Medulla oblongata (tissue), 1 donor: ENCODE results near the gene MACROD1.

Experiments used
- DNase-seq: peaks from one replicate; pipeline ENCODE4 v3.0.0-alpha.2; 2015; ENCODE audit errors: extremely low spot score

MACROD1 gene

GRCh38 chr11:64152841-64153691, 12.8 kb downstream of the MACROD1 start:
- DNase-seq: peak; percentile 65

- DNase-seq: no peak
These were observed 14.6 kb downstream of the MACROD1 start for GRCh38 chr11:64151337-64151736.

DNA sequence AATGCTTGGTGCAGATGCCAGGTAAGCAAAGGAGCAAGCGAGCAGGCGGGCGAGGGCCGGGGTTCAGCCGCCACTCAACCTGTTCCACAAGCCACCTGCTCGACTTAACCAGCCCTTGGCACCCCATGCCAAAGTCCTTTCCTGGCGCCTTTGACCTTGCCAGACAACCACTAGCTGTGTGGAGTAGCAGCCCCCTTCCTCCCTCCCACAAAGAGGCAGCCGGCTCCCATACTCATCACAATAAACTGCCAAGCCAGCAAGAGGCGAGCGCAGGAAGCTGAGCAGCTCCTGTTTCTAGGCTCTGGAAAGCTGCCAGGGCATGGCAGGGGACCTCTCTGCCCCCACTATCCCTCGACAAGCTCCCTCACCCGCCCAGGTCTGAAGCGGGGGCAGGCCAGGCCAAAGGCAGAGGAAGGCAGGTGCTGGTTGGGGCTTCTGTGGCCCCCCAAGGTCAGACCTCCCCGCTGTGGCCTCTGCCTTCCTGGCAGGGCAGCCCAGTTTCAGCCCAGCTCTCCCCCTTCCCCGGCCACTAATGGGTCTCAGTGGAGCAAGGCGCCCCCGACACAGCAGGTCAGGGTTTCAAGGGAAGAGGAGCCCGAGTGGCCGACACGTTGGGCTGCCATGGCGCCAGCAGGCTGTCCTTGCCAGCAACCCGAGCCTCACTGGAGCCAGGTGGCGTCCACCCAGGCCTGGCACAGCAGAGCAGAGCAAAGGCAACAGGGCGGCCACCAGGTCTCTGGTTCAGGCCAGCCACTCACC, 15.3 kb downstream of the MACROD1 start:
- peak; percentile 39 for DNase-seq

- DNase-seq: no peak
These were observed 15.9 kb downstream of the MACROD1 start for GRCh38 chr11:64150051-64150450.

- no peak for DNase-seq
These were observed 16.8 kb downstream of the MACROD1 start for GRCh38 chr11:64148917-64149617.

DNA sequence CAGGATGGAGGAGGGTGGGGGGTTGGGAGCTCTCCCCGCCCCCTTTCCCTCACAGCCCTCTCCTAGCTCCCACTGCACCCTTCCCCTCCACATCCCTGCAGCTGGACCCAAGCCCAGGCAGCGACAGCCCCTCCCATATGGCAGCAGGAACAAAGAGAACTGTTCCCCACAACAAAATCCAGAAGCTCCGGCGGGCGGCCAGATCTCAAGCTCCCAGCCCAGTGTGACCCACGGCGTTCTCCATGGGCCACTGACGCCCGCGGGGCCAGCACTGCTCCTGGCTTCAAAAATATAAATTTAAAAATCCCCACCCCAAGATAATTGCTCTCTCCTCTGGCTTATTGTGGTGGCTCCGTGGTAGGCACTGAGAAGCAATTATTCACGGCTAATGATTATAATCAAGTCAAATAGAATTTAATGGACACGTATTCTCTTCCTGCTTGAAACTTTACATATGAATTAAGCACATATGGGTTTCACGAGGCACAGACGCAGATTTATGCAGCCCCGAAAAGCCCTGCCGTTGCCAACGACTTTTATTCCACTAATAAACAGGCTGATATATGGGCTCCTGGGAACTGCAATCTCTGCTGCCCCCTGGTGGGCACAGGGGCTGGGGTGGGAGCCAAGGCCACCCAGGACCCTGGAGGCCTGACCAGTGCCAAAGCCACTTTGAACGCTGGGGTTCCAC, 17.5 kb downstream of the MACROD1 start:
- DNase-seq: peak; percentile 95

DNA sequence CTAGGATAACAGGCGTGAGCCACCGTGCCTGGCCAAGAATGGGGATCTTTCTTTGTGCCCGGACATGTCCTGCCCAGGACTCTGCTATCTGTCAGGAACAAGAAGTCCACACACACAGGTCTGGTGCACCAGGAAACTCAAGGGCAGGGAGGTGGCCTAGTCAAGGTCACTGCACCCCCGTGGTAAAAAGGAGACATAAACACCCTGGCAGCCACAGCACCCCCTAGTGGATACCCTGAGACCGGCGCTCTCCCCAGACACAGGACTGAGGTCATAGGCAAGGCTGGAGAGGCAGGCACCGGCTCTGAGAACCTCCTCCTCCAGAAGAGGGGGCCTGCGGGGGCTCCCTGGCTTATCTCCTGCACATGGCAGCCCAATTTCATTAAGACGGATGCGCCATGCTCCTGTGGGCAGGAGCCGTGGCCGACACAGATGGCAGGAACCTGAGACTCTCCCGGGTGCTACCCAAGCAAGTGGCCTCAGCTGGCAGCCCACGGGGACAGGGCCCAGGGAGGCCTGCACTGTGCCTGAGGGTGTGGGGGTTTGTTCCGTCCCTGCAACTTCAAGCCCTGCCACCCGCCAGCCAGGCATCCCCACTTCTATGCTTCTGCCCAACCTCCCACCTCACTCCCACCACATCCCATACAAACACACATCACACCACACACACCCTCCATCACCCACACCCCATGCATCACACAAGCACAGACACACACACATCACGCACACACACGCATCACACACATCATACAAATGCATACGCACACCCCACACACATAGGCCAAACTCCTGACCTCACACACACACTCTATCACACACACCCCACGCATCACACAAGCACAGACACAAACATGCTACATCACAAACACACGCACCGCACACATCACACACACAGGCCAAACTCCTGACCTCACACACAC, 19.6 kb downstream of the MACROD1 start:
- peak; percentile 53 for DNase-seq

DNA sequence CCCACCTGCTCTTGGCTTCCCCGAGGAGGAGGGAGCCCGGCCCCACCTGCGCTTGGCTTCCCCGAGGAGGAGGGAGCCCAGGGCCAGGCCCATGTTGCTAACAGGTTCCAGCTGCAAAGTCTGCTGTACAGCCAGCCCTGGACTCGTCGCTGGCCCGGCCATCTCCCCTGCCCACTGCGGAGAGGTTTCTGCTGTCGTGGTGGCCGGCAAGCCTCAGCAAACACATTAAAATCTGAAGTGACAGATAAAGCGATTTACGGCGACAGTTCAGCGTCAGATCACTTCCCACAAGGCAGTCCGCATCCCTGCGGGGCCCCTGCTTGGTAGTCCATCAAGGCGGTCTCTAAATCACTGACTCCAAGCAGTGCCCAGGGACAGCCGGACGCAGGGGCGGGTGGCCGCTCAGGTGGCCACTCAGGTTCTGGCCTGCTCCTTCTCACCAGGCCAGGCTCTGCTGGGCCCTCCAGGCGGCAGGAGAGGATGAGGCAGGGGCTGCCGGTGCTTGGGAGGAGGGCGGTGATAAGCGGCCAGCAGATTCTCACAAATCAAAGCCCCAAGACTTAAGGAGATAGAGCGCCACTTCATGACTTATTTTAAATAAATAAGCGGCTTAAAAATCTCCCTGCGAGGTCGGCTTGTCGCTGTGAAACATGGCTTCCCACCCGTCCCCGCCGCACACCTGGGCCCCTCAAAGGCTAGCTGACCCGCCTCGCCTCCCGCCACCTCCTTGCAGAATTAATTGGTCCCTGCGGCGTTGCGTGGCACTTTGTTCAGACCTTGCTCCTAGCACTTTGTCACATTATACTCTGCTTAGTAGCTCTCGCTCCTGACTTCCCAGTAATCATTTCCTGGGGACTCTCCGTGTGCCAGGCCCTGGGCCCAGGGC, 21.1 kb downstream of the MACROD1 start:
- DNase-seq: no peak

- DNase-seq: peak; percentile 53
These were observed 24.7 kb downstream of the MACROD1 start for GRCh38 chr11:64141081-64141783.

- peak; percentile 18 for DNase-seq
These were observed 25.8 kb downstream of the MACROD1 start for GRCh38 chr11:64140082-64140481.

DNA sequence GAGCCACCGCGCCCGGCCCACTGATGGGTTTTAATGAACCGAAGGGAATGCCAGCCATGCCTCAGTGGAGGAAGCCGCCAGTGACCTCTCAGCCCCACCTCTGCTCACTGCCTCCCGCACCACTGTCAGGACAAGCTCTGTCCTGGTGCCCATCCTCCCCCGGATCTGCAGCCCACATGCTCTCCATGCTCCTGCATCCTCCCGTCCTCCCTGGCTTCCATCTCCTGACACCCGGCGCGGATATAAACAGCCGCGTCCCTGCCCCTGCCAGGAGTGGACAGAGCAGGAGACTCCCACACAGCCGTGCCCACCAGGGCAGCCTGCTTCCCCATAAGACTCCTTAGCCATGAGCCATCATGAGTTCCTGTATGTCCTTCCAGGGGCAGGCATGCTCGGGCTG, 26.9 kb downstream of the MACROD1 start:
- no peak for DNase-seq

DNA sequence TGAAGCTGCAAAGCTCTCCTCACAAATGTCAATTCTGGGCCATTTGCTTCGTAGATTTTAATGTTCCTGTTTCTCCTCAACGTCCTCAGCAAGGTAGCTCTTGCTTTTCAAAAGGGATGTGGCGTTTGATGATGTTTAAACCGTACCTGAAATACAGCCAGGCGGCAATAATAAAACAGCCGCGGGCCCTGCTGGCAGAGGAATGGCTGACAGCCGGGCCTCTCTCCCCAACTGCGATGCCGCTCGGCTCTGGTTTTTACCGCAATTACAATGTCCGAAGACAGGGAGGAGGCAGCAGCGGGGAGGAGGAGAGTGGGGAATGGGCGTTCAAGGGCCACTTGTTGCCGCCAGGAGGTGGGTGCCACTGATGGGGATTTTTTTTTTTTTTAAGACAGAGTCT, 27.5 kb downstream of the MACROD1 start:
- no peak for DNase-seq

DNA sequence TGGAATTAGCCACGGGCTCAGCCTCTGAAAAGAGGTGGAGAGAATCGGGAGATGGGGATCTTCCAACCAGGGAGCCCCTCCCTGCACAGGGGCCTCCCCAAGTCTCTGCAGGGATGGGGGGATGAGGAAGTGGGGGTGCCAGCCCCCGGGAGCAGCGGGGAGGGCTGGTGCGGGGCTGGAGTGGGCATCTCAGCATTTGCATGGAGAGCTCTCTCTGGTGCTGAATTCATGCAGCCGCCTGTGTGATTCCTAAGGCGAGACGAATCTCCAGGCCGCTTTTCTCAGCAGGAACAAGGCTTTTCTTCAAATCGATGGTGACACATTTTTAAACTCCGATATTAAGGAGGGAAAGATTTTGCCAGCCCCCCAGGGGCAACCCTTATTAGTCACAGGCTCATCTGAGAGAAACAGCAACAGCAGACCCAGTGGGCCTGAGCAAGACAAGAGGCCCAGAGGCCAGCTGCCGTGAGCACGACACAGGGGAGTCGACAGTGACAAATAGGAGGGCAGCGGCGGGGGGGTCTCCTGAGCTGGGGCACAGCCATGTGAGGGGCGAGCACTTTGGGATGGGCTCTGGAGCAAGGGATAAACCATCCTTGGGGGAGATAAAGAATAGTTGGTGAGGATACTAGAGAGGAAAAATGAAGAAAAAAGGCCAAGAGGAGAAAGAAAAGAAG, 29.0 kb downstream of the MACROD1 start:
- no peak for DNase-seq

- DNase-seq: no peak
These were observed 30.2 kb downstream of the MACROD1 start for GRCh38 chr11:64135711-64136110.

- no peak for DNase-seq
These were observed 30.9 kb downstream of the MACROD1 start for GRCh38 chr11:64134963-64135362.

DNA sequence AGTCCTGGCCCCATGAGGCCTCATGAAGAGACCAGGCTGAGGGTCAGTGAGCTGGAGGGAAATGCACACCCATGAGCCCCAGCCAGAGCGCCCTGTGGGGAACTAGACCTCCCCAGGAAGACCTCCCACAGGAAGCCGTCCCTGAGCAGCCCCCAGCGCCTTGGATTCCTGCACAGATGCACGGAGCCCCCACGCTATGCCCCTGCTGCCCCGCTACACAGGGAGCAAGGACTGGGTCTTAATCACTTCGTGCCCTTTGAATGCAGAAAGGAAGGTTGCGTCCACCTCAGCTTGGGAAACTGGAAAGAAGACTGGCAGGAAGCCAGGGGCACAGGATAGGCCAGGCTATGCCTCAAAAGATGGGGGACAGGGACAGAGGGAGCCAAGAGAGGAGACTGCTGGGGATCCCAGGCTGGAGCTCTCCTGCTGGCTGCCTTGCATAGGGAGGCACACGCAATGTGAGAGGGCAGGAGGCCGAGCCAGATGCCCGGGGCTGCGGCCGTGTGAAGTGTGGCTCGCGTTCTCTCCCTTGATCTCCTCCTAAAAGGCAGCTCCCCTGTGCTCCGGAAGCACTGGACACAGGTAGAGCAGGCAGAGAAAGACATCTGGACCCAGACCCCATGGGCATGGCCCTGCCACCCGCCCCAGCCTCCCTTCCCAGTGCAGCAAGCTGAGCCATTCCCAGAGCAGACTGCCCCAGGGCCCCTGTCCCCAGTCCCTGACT, 32.8 kb downstream of the MACROD1 start:
- no peak for DNase-seq

GRCh38 chr11:64132191-64132771, 33.6 kb downstream of the MACROD1 start:
- peak; percentile 31 for DNase-seq
